ENCODE measurements around the gene NUB1. TPM values are rescaled to one million over a fixed set of nuclear protein-coding genes. Genes with fewer than 3 reads are reported as not detected.

The NUB1 gene
- total RNA-seq, 1 experiment from 2014 or later, result 48.5 TPM

DNA sequence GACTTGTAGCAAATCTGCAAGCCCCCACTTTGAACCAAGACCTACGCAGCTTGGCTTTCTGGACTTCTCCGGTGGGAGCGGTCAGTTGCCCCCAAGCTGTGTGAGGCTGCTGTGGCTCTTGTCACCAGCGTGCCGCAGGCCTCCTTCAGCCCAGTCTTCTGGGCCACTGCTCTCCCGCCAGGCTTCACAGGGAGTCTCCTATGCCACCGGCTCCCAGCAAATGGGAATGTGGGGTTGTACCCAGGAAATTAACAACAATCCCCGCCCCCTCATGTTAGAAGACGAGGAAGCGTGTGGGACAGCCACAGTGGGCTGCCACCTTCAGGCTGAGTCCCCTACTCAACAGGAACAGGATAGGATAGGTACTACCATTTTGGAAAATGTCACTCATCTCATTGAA, 64.0 kb downstream of the NUB1 start:
- Mint-ChIP-seq H3K27ac (no peak overlapping the region), H3K4me3 (no peak overlapping the region), H3K27me3 (ENCODE audit: low read depth) (peaks cover 15% of the 10 kb centered on the region), H3K4me1 (peaks cover 21 to 28% of the 10 kb centered on the region in 2 experiments), H3K9me3 (no peaks in the 10 kb centered on the region), H3K36me3 (ENCODE audit: insufficient read depth in 1 of 3, low read depth in 3 of 3) (peaks cover 0 to 8% (median 2%) of the 10 kb centered on the region in 3 experiments; a peak in 5 of 7 replicates)
- no peak overlapping the region for H2BK120ac ChIP-seq (ENCODE audit: low read depth, low read length, poor library complexity, severe bottlenecking)
- no peak overlapping the region for H2BK5ac ChIP-seq (ENCODE audit: insufficient read length, low read length)
- H3K4me1 ChIP-seq (ENCODE audit: insufficient read depth, low read length), result no peaks in the 10 kb centered on the region; the same call in 1 of the 2 replicates
- no peak overlapping the region for H3K4ac ChIP-seq (ENCODE audit: low read depth, low read length)
- no peak overlapping the region for H2AFZ ChIP-seq (ENCODE audit: low read length)
- TF ChIP-seq CTCF (conservative IDR thresholded peaks at IDR 0.05), result no peak
- H3K4me2 ChIP-seq (ENCODE audit: insufficient read depth, insufficient read length, low read length), result no peak overlapping the region
- H3K18ac ChIP-seq (ENCODE audit: insufficient read length, low read depth, low read length), result no peak overlapping the region
- no peak overlapping the region for H3K56ac ChIP-seq (ENCODE audit: insufficient read length, low read depth, low read length)
- H2AK5ac ChIP-seq (ENCODE audit: insufficient read length, low read length), result no peak overlapping the region
- no peak overlapping the region for H4K91ac ChIP-seq (ENCODE audit: insufficient read length, low read depth, low read length)
- no peak overlapping the region for H3K9ac ChIP-seq (ENCODE audit: extremely low read depth, insufficient read length, low read length)
- H3K27me3 ChIP-seq (ENCODE audit: insufficient read depth, low read length), result no peaks in the 10 kb centered on the region; the same call in 1 of the 2 replicates
- no peak overlapping the region for H2BK12ac ChIP-seq (ENCODE audit: insufficient read length, low read depth, low read length)
- H4K8ac ChIP-seq (replicated peaks; ENCODE audit: insufficient read length, low read depth, low read length), result no peak overlapping the region
- no peak overlapping the region for H3K23ac ChIP-seq (ENCODE audit: insufficient read length, low read depth, low read length)
- H3K27ac ChIP-seq (ENCODE audit: insufficient read length, low read depth, low read length), result no peak overlapping the region
- H2BK15ac ChIP-seq (ENCODE audit: low read depth, low read length), result no peak overlapping the region; the same call in 1 of the 2 replicates
- no peak overlapping the region for H3K14ac ChIP-seq (ENCODE audit: insufficient read depth, low read length)
- no CpG with 5 or more reads among the region's 10 CpGs for WGBS (ENCODE audit: extremely low coverage, insufficient read length, low lambda C conversion rate)
- H3K9me3 ChIP-seq (ENCODE audit: control insufficient read depth, low read depth, low read length), result no peaks in the 10 kb centered on the region
- DNase-seq, result peak; percentile 27
- H2BK20ac ChIP-seq (ENCODE audit: low read depth, low read length, poor library complexity, severe bottlenecking), result no peak overlapping the region
- H3T11ph ChIP-seq (ENCODE audit: low read length), result no peak overlapping the region
- no peaks in the 10 kb centered on the region for H3K79me1 ChIP-seq (ENCODE audit: insufficient read depth, low read depth, low read length, poor library complexity, severe bottlenecking)
- H4K5ac ChIP-seq (ENCODE audit: insufficient read length, low read depth, low read length), result no peak overlapping the region
- no peaks in the 10 kb centered on the region for H3K79me2 ChIP-seq (ENCODE audit: insufficient read depth, low read length)
- peaks cover 21% of the 10 kb centered on the region for H3K23me2 ChIP-seq (ENCODE audit: insufficient read length, low read depth, low read length, poor library complexity, severe bottlenecking)
- no peaks in the 10 kb centered on the region for H4K20me1 ChIP-seq (ENCODE audit: control insufficient read depth, insufficient read depth, insufficient read length)
